HepG2 (cell line): ENCODE results near the gene EHD4. TPM values are rescaled to one million over a fixed set of nuclear protein-coding genes. Genes with fewer than 3 reads are reported as not detected.
A peak's percentile ranks its signal among the peaks of the same experiment; 100 is the strongest.

Experiments
- ATAC-seq: fragments of 200-7000 bp; cut with Tn5 transposase; 3 replicates; pipeline ENCODE4 v1.9.1; 2020; ENCODE audit warnings: mild to moderate bottlenecking, moderate library complexity
- BruUV-seq: library from RNA; stranded (reverse); fragments of 400-500 nt; replicated peaks from 2 replicates; lab custom pipeline; 2021; lab: Mats Ljungman, UMichigan
- CTCF ChIA-PET: fragments of 300-600 bp; formaldehyde crosslinking; extraction: SDS; loops from one replicate; lab custom pipeline; 2021; ENCODE audit warnings: low total read pairs, inconsistent platforms, low intra/inter-chr PET ratio; lab: Yijun Ruan, JAX
- POLR2A ChIA-PET: fragments of 350-600 bp; sonication (Branson Sonifier 250); formaldehyde crosslinking; loops from one replicate; lab custom pipeline; 2020; ENCODE audit warnings: antibody characterized with exemption, inconsistent platforms; lab: Yijun Ruan, JAX
- DNase-seq: peaks from one replicate; pipeline ENCODE4 v3.0.0-alpha.2; 2015; ENCODE audit warnings: low spot score
- FAIRE-seq: peaks from 3 replicates; lab custom pipeline; 2011; peaks lifted over from hg19 to GRCh38; lab: Jason Lieb, UNC
- H2AFZ ChIP-seq: one replicate; pipeline ENCODE4 v1.6.1; 2011; ENCODE audit warnings: low read length, inconsistent platforms
- H3K27ac ChIP-seq: fragments of 300-600 bp; 3 replicates; pipeline ENCODE4 v1.8.0; 2011; ENCODE audit warnings: mixed run types, mild to moderate bottlenecking, mixed read lengths, low read length, inconsistent platforms; ENCODE audit not compliant: insufficient read depth; ENCODE audit errors: extremely low read length
- H3K27me3 ChIP-seq, 2 experiments: fragments of 200-600 bp in 1 of 2; 2 replicates in 1 of 2; 3 replicates in 1 of 2; pipeline versions ENCODE4 v1.6.0 to v1.8.0; 2011; ENCODE audit warnings: low read length in 2 of 2, mild to moderate bottlenecking in 2 of 2, moderate library complexity in 2 of 2, inconsistent platforms in 1 of 2; ENCODE audit not compliant: insufficient read depth in 2 of 2, control insufficient read depth in 1 of 2
- H3K36me3 ChIP-seq, 2 experiments: fragments of 200-600 bp in 1 of 2; replicated peaks in 1 of 2; 2 replicates in 1 of 2; 3 replicates in 1 of 2; pipeline versions ENCODE4 v1.5.1 to v1.8.0; 2011; ENCODE audit warnings: low read length in 2 of 2, inconsistent platforms in 1 of 2; ENCODE audit not compliant: insufficient read depth in 2 of 2, control insufficient read depth in 1 of 2
- H3K4me1 ChIP-seq: 2 replicates; pipeline ENCODE4 v1.5.1; 2012; ENCODE audit warnings: low read length, inconsistent platforms; ENCODE audit not compliant: insufficient read depth
- H3K4me2 ChIP-seq: 2 replicates; pipeline ENCODE4 v1.6.0; 2011; ENCODE audit warnings: low read depth, low read length, inconsistent platforms
- H3K4me3 ChIP-seq, 3 experiments: fragments of 200-600 bp in 1 of 3; sonication (generic), shearing (Covaris generic) in 1 of 3; replicated peaks in 1 of 3; 2 replicates each; pipeline ENCODE4 v1.5.1; 2011 to 2016; ENCODE audit warnings: low read length in 3 of 3, inconsistent platforms in 2 of 3, low read depth in 2 of 3, mild to moderate bottlenecking in 2 of 3, control low read depth in 1 of 3, mixed read lengths in 1 of 3; ENCODE audit not compliant: insufficient read depth in 1 of 3
- H3K79me2 ChIP-seq: one replicate; pipeline ENCODE4 v1.6.1; 2011; ENCODE audit warnings: low read length, inconsistent platforms; ENCODE audit not compliant: insufficient read depth
- H3K9ac ChIP-seq: 2 replicates; pipeline ENCODE4 v1.6.0; 2011; ENCODE audit warnings: mild to moderate bottlenecking, low read depth, low read length, inconsistent platforms; ENCODE audit not compliant: insufficient read depth
- H3K9me3 ChIP-seq: 2 replicates; pipeline ENCODE4 v1.5.1; 2012; ENCODE audit warnings: mild to moderate bottlenecking, low read length
- H4K20me1 ChIP-seq: 2 replicates; pipeline ENCODE4 v1.6.0; 2011; ENCODE audit warnings: inconsistent platforms, mild to moderate bottlenecking, low read length, moderate library complexity; ENCODE audit not compliant: insufficient read depth
- AHR ChIP-seq: IDR thresholded peaks from 2 replicates; pipeline ENCODE4 v1.6.1; 2018; ENCODE audit warnings: missing genetic modification reagents, missing compliant biosample characterization
- BATF2 ChIP-seq: sonication (generic); formaldehyde crosslinking; IDR thresholded peaks from 2 replicates; pipeline ENCODE4 v1.8.0; 2022; ENCODE audit warnings: mild to moderate bottlenecking, missing genetic modification reagents, moderate library complexity
- CCDC6 ChIP-seq: sonication (generic); formaldehyde crosslinking; IDR thresholded peaks from 2 replicates; pipeline ENCODE4 v1.8.1; 2022; ENCODE audit warnings: mild to moderate bottlenecking, missing genetic modification reagents, moderate library complexity
- ERF ChIP-seq: IDR thresholded peaks from 2 replicates; pipeline ENCODE4 v1.6.1; 2018; ENCODE audit warnings: missing biosample characterization, missing genetic modification reagents
- KAT2B ChIP-seq: fragments of 150-350 bp; IDR thresholded peaks from 2 replicates; pipeline ENCODE4 v1.6.1; 2014; ENCODE audit warnings: low read depth, low read length, borderline replicate concordance
- NFKB2 ChIP-seq: sonication (generic); formaldehyde crosslinking; IDR thresholded peaks from 2 replicates; pipeline ENCODE4 v1.4.0; 2020; ENCODE audit warnings: missing genetic modification reagents, borderline replicate concordance
- SIX4 ChIP-seq: sonication (generic); formaldehyde crosslinking; IDR thresholded peaks from 2 replicates; pipeline ENCODE4 v1.4.0; 2020; ENCODE audit warnings: missing genetic modification reagents
- ZFP62 ChIP-seq: sonication (generic); formaldehyde crosslinking; IDR thresholded peaks from 2 replicates; pipeline ENCODE4 v1.4.0; 2020; ENCODE audit warnings: missing genetic modification reagents
- ZNF232 ChIP-seq: sonication (generic); formaldehyde crosslinking; IDR thresholded peaks from 2 replicates; pipeline ENCODE4 v1.4.0; 2020; ENCODE audit warnings: missing genetic modification reagents, borderline replicate concordance
- ZNF333 ChIP-seq: sonication (generic); formaldehyde crosslinking; IDR thresholded peaks from 2 replicates; pipeline ENCODE4 v1.4.0; 2020; ENCODE audit warnings: mild to moderate bottlenecking, missing genetic modification reagents, borderline replicate concordance
- ZNF33B ChIP-seq: sonication (generic); formaldehyde crosslinking; IDR thresholded peaks from 2 replicates; pipeline ENCODE4 v1.5.1; 2020; ENCODE audit warnings: mild to moderate bottlenecking, missing genetic modification reagents
- WGBS: methylation state at CpG from one replicate; pipeline ENCODE4 v1.1.6; 2017; ENCODE audit warnings: low lambda C conversion rate; 5-methylcytosine and 5-hydroxymethylcytosine counted together
- in situ Hi-C: cut with HindIII; loops from 2 replicates; pipeline ENCODE4 v1.10.0; 2017; ENCODE audit warnings: low pct_unique_long_range_greater_than_20kb; ENCODE audit not compliant: extremely low pct_ligation_motif_present
- intact Hi-C: fragments of 100-400 bp; cut with micrococcal nuclease; formaldehyde crosslinking; loops from one replicate; pipeline ENCODE4 v1.10.0; 2022; ENCODE audit not compliant: unreplicated experiment
- polyA plus RNA-seq, 8 experiments: library from polyadenylated mRNA; depleted of rRNA in 3 of 8; stranded (reverse) in 7 of 8; unstranded in 1 of 8; fragments of >200 nt; fragmentation: Illumina TruSeq in 4 of 8; extraction: Trizol in 4 of 8; gene quantifications; 2 replicates each; pipeline versions ENCODE4 v1.2.1 to v1.2.3, GENCODE V29; 2011 to 2016; ENCODE audit warnings: low read depth in 4 of 8, missing spikeins in 1 of 8, mixed read lengths in 1 of 8; ENCODE audit not compliant: insufficient read depth in 1 of 8
- total RNA-seq, 5 experiments: library from RNA; depleted of rRNA; stranded (reverse); fragments of >200 nt; fragmentation: Illumina TruSeq; extraction: Trizol; gene quantifications; 2 replicates each; pipeline ENCODE4 v1.2.3, GENCODE V29; 2016; ENCODE audit warnings: low read depth in 1 of 5
- TF ChIP-seq, protein P1 (sequence below): sonication (generic); formaldehyde crosslinking; IDR thresholded peaks from 2 replicates; pipeline ENCODE4 v1.9.0; 2021; ENCODE audit warnings: missing genetic modification reagents, borderline replicate concordance
- TF ChIP-seq, protein P2 (sequence below), 2 experiments: sonication (generic) in 1 of 2; formaldehyde crosslinking in 1 of 2; IDR thresholded peaks; 2 replicates each; pipeline versions ENCODE4 v1.6.1 to v1.9.0; 2014 to 2022; ENCODE audit warnings: antibody characterized with exemption in 1 of 2, borderline replicate concordance in 1 of 2, inconsistent platforms in 1 of 2, low read depth in 1 of 2, missing genetic modification reagents in 1 of 2
- TF ChIP-seq, protein P3 (sequence below): sonication (generic); formaldehyde crosslinking; IDR thresholded peaks from 2 replicates; pipeline ENCODE4 v1.8.0; 2022; ENCODE audit warnings: mild to moderate bottlenecking, missing genetic modification reagents; ENCODE audit not compliant: insufficient replicate concordance
- TF ChIP-seq, protein P4 (sequence below): sonication (generic); formaldehyde crosslinking; IDR thresholded peaks from 2 replicates; pipeline ENCODE4 v1.4.0; 2020; ENCODE audit warnings: low read depth, mild to moderate bottlenecking, missing genetic modification reagents

EHD4 gene
- total and polyA plus RNA-seq, 2 of the 13 experiments (the other 11 are each of a cell fraction or from before 2014, with no cell fraction given): 3.1 to 4.8 TPM

- H3K4me2 ChIP-seq: no peak overlapping the region
- H4K20me1 ChIP-seq: no peaks in the 10 kb centered on the region
- WGBS: 35% methylated on average over 7 of the region's 7 CpGs
- TF ChIP-seq NFKB2 (CRISPR knock-in tag) (no peak), CCDC6 (CRISPR knock-in tag) (no peak), ERF (CRISPR knock-in tag) (no peak), ZNF33B (CRISPR knock-in tag) (no peak), KAT2B (no peak), ZNF232 (CRISPR knock-in tag) (no peak), ZFP62 (CRISPR knock-in tag) (no peak), AHR (CRISPR knock-in tag) (no peak), BATF2 (CRISPR knock-in tag) (no peak), SIX4 (CRISPR knock-in tag) (no peak), ZNF333 (no peak)
- TF ChIP-seq, protein P1, sequence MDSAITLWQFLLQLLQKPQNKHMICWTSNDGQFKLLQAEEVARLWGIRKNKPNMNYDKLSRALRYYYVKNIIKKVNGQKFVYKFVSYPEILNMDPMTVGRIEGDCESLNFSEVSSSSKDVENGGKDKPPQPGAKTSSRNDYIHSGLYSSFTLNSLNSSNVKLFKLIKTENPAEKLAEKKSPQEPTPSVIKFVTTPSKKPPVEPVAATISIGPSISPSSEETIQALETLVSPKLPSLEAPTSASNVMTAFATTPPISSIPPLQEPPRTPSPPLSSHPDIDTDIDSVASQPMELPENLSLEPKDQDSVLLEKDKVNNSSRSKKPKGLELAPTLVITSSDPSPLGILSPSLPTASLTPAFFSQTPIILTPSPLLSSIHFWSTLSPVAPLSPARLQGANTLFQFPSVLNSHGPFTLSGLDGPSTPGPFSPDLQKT: no peak
- TF ChIP-seq, protein P2, sequence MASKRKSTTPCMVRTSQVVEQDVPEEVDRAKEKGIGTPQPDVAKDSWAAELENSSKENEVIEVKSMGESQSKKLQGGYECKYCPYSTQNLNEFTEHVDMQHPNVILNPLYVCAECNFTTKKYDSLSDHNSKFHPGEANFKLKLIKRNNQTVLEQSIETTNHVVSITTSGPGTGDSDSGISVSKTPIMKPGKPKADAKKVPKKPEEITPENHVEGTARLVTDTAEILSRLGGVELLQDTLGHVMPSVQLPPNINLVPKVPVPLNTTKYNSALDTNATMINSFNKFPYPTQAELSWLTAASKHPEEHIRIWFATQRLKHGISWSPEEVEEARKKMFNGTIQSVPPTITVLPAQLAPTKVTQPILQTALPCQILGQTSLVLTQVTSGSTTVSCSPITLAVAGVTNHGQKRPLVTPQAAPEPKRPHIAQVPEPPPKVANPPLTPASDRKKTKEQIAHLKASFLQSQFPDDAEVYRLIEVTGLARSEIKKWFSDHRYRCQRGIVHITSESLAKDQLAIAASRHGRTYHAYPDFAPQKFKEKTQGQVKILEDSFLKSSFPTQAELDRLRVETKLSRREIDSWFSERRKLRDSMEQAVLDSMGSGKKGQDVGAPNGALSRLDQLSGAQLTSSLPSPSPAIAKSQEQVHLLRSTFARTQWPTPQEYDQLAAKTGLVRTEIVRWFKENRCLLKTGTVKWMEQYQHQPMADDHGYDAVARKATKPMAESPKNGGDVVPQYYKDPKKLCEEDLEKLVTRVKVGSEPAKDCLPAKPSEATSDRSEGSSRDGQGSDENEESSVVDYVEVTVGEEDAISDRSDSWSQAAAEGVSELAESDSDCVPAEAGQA (IDR thresholded peaks at IDR 0.05; ENCODE audit: low read depth): no peak
- TF ChIP-seq, protein P2 (CRISPR knock-in tag; IDR thresholded peaks at IDR 0.05; ENCODE audit: borderline replicate concordance): no peak
- TF ChIP-seq, protein P3, sequence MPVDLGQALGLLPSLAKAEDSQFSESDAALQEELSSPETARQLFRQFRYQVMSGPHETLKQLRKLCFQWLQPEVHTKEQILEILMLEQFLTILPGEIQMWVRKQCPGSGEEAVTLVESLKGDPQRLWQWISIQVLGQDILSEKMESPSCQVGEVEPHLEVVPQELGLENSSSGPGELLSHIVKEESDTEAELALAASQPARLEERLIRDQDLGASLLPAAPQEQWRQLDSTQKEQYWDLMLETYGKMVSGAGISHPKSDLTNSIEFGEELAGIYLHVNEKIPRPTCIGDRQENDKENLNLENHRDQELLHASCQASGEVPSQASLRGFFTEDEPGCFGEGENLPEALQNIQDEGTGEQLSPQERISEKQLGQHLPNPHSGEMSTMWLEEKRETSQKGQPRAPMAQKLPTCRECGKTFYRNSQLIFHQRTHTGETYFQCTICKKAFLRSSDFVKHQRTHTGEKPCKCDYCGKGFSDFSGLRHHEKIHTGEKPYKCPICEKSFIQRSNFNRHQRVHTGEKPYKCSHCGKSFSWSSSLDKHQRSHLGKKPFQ (CRISPR knock-in tag): no peak
- TF ChIP-seq, protein P4, sequence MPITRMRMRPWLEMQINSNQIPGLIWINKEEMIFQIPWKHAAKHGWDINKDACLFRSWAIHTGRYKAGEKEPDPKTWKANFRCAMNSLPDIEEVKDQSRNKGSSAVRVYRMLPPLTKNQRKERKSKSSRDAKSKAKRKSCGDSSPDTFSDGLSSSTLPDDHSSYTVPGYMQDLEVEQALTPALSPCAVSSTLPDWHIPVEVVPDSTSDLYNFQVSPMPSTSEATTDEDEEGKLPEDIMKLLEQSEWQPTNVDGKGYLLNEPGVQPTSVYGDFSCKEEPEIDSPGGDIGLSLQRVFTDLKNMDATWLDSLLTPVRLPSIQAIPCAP (CRISPR knock-in tag): no peak
- H3K27me3 ChIP-seq: peaks cover 0 to 46% of the 10 kb centered on the region in 2 experiments
- DNase-seq (no peak), ATAC-seq (peak; percentile 51), FAIRE-seq (no peak)
- POLR2A ChIA-PET: no interaction called here
- H3K4me1 ChIP-seq: no peaks in the 10 kb centered on the region
- BruUV-seq: no TSS peak
- no peaks in the 10 kb centered on the region for H3K36me3 ChIP-seq
- H3K27ac ChIP-seq: no peak overlapping the region
- in situ Hi-C loops: no loop called here
- no peak overlapping the region for H2AFZ ChIP-seq
- CTCF ChIA-PET: no interaction called here
- no peak overlapping the region for H3K4me3 ChIP-seq
- intact Hi-C loops: no loop called here
- no peaks in the 10 kb centered on the region for H3K9me3 ChIP-seq
- H3K9ac ChIP-seq: no peak overlapping the region
- H3K79me2 ChIP-seq: no peaks in the 10 kb centered on the region
Measured at GRCh38 chr15:41983221-41983620, 10.9 kb upstream of the EHD4 start.
